ENCODE results near the gene CROCC2. TPM values are rescaled to one million over a fixed set of nuclear protein-coding genes. Genes with fewer than 3 reads are reported as not detected.

The CROCC2 gene
- total RNA-seq, 2 donors from 2014 or later, result not detected

DNA sequence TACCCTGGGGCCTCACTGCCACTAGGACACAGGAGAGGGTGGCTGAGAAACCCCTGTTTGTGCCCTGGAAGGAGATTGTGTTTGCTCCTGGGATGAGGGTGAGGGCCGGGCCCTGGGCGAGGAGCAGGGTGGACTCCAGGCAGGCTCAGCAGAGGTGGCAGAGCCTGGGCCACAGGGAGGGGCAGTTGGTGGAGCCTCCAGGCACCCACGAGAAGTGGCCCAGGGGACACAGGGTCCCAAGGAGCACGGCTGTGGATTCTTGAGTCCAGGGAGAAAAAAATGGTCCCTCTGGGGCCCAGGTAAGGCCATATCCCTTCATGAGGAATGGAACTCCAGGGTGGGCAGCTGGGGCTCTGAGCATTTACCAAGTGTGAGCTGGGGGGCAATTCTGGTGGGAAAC is 18.5 kb upstream of the CROCC2 start:
- Histone ChIP-seq H3K4me1 (ENCODE audit: control insufficient read depth in 1 of 2, low read depth in 2 of 2) (no peaks in the 10 kb centered on the region), H3K9me3 (no peaks in the 10 kb centered on the region), H3K27ac (no peak overlapping the region), H3K27me3 (replicated peaks; ENCODE audit: insufficient read depth) (no peaks in the 10 kb centered on the region), H3K36me3 (no peaks in the 10 kb centered on the region), H3K4me3 (no peak overlapping the region)
- ATAC-seq (ENCODE audit: insufficient number of reproducible peaks, low FRiP score, low read depth) (no peak), DNase-seq (ENCODE audit: low spot score) (no peak)
- TF ChIP-seq, protein P1, sequence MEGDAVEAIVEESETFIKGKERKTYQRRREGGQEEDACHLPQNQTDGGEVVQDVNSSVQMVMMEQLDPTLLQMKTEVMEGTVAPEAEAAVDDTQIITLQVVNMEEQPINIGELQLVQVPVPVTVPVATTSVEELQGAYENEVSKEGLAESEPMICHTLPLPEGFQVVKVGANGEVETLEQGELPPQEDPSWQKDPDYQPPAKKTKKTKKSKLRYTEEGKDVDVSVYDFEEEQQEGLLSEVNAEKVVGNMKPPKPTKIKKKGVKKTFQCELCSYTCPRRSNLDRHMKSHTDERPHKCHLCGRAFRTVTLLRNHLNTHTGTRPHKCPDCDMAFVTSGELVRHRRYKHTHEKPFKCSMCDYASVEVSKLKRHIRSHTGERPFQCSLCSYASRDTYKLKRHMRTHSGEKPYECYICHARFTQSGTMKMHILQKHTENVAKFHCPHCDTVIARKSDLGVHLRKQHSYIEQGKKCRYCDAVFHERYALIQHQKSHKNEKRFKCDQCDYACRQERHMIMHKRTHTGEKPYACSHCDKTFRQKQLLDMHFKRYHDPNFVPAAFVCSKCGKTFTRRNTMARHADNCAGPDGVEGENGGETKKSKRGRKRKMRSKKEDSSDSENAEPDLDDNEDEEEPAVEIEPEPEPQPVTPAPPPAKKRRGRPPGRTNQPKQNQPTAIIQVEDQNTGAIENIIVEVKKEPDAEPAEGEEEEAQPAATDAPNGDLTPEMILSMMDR (IDR thresholded peaks at IDR 0.05), result no peak

GRCh38 chr2:240888130-240888889 is 17.8 kb upstream of the CROCC2 start:
- ATAC-seq (ENCODE audit: insufficient number of reproducible peaks, low FRiP score, low read depth) (no peak), DNase-seq (ENCODE audit: low spot score) (no peak)
- Histone ChIP-seq H3K27ac (no peak overlapping the region), H3K36me3 (no peaks in the 10 kb centered on the region), H3K4me3 (no peak overlapping the region), H3K9me3 (no peaks in the 10 kb centered on the region), H3K27me3 (replicated peaks; ENCODE audit: insufficient read depth) (no peaks in the 10 kb centered on the region), H3K4me1 (ENCODE audit: control insufficient read depth in 1 of 2, low read depth in 2 of 2) (no peaks in the 10 kb centered on the region)
- TF ChIP-seq, protein P1 (IDR thresholded peaks at IDR 0.05), result no peak

DNA sequence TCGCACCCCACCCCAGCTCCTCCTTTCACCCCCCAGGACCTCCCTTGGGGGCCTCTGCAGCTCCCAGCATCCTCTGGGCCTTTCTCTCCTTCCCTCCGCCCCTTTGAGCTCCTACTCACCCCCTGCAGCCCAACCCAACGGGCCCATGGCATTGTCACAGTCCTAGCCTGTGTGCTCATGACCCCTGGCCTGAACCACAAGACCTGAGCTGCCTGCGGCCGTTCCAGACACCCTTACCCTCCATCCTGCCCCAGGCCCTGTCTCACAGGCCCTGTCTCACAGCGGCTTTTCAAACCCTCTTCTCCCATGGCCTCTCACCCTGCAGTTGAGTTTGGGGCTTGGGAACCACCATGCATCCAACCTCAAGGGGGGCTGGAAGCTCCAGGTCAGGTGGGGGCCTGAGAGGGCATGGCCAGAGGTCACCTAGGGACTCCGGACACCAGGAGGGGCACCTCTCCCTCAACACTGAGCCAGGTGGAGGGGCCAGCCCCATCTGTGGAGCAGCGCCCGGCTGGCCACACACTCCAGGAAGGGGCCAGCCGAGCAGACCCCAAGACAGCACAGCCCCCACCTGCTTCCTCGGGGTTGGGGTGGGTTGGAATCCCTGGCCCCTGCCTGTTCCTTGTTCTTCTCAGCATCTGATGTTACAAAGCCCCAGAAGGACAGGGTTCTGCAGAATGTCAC is 17.1 kb upstream of the CROCC2 start:
- Histone ChIP-seq H3K36me3 (no peaks in the 10 kb centered on the region), H3K4me1 (ENCODE audit: control insufficient read depth in 1 of 2, low read depth in 2 of 2) (no peaks in the 10 kb centered on the region), H3K9me3 (no peaks in the 10 kb centered on the region), H3K4me3 (no peak overlapping the region), H3K27ac (no peak overlapping the region), H3K27me3 (replicated peaks; ENCODE audit: insufficient read depth) (no peaks in the 10 kb centered on the region)
- TF ChIP-seq, protein P1 (IDR thresholded peaks at IDR 0.05), result no peak
- DNase-seq (ENCODE audit: low spot score), result no peak
- ATAC-seq (ENCODE audit: insufficient number of reproducible peaks, low FRiP score, low read depth), result no peak

DNA sequence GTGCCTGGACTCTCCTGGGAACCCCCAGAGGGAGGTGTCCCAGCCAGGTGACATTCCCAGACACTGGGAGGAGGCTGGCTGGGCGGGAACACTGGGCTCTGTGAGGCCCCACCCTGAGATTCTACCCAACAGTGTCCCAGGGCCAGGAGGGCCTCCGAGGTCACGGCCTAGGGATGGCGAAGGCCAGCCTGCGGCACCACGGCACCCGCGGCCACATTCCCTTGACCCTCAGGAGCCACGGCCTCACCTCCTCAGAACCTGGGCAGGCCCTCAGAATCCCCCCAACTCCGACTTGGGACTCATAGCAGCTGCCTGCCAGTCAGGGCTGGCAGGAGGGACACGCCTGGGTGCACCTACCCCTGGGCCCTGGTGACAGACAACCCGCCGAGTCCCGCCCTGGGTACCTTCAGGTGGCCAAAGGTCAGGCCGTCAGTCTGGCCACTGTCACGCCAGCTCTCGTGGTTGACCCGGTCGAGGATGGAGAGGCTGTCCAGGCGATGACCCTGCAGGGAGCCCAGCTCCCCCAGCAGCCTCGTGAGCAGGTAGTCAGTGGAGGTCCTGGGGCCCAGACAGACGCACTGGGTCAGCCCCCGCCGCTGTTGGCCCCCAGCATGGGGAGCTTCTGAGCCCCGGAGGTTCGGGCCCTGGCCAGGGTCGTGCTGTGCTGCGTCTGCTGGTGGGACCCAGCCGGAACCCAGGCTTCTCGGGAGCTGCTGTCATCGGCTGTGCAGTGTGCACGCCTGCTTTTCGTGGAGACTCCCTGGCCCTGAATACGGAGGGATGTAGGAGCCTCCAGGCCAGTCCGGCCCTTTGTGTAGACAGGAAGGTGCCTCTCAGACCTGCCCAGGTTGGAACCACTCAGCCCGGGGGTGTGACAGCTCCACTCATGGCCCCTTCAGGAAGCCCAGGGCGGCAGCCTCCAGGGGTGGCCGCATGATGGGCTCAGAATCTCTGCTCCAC is 16.3 kb upstream of the CROCC2 start:
- Histone ChIP-seq H3K9me3 (no peaks in the 10 kb centered on the region), H3K4me3 (no peak overlapping the region), H3K27me3 (replicated peaks; ENCODE audit: insufficient read depth) (no peaks in the 10 kb centered on the region), H3K4me1 (ENCODE audit: control insufficient read depth in 1 of 2, low read depth in 2 of 2) (no peaks in the 10 kb centered on the region), H3K36me3 (no peaks in the 10 kb centered on the region), H3K27ac (no peak overlapping the region)
- TF ChIP-seq, protein P1 (IDR thresholded peaks at IDR 0.05), result no peak
- ATAC-seq (ENCODE audit: insufficient number of reproducible peaks, low FRiP score, low read depth), result no peak
- DNase-seq (ENCODE audit: low spot score), result no peak

DNA sequence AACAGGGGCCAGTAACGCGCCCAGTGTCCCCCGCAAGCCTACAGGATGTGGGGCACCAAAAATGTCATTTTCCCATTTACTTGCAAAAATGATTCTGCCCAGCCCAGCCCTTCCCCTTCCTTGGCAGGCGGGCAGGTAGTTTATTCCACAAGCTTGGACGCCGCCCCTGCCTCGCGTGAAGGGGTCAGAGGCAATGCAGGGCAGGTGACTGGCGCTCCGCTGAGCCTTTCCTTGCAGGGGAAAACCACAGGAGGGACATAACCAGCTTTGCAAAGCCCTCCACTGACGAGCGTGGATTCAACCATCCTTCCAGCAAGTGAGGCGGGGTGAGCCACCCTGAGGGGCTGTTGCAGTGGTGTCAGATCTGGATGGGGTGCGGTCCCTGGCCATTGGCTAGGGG is 15.4 kb upstream of the CROCC2 start:
- H3K27ac ChIP-seq, result no peak overlapping the region
- ATAC-seq (ENCODE audit: insufficient number of reproducible peaks, low FRiP score, low read depth), result no peak
- no peaks in the 10 kb centered on the region for H3K27me3 ChIP-seq (replicated peaks; ENCODE audit: insufficient read depth)
- no peaks in the 10 kb centered on the region for H3K4me1 ChIP-seq (ENCODE audit: control insufficient read depth in 1 of 2, low read depth in 2 of 2)
- no peaks in the 10 kb centered on the region for H3K9me3 ChIP-seq
- DNase-seq (ENCODE audit: low spot score), result no peak
- H3K4me3 ChIP-seq, result no peak overlapping the region
- TF ChIP-seq, protein P1 (IDR thresholded peaks at IDR 0.05), result no peak
- H3K36me3 ChIP-seq, result no peaks in the 10 kb centered on the region
